GM21447 (cell line): ENCODE results near the gene UNC13D.
"Not testable (repeated sequence)": the region's sequence is repeated elsewhere in the genome, so short reads cannot be mapped to it uniquely, and the experiment has no call there.

Source experiments
- ATAC-seq: cut with Tn5 transposase; IDR thresholded peaks from one replicate; pipeline ENCODE4 v1.9.1; 2021; ENCODE audit not compliant: unreplicated experiment

The UNC13D gene

DNA sequence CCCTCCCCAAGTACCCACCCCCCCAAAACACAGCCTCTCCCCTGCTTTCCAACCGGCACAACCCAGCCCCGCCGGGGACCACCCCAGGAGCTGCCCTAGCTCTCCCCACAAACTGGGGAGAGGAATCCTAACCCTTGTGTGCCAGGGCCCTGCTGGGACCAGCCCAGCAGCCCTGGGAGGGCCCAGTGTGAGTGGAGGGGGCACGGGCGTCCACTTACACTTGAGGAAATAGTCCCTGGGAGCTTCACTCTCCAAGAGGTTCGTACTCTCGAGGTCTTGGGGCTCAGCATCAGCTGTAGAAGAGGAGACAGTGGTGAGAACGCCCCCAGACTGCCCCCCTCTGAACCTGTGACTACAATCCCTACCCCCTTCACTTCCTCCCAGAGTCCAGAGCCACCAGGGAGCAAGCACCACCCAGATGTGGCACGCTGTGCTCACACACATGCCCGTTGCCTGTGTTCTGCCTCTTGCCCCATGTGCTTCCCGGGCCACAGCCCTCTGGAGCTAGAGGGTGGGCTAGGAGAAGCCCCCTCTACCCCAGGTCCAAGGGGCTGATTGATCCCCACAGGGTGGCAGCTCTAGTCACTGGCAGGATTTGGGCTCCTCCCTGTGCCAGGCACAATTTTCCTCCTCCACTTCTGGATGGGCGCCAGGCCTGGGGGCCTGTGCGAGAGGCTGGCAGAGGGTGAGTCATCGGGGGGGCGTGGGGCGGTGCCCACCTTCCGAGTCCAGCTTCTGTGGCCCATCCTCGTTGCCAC lies 31.2 kb upstream of the UNC13D start:
- no peak for ATAC-seq

DNA sequence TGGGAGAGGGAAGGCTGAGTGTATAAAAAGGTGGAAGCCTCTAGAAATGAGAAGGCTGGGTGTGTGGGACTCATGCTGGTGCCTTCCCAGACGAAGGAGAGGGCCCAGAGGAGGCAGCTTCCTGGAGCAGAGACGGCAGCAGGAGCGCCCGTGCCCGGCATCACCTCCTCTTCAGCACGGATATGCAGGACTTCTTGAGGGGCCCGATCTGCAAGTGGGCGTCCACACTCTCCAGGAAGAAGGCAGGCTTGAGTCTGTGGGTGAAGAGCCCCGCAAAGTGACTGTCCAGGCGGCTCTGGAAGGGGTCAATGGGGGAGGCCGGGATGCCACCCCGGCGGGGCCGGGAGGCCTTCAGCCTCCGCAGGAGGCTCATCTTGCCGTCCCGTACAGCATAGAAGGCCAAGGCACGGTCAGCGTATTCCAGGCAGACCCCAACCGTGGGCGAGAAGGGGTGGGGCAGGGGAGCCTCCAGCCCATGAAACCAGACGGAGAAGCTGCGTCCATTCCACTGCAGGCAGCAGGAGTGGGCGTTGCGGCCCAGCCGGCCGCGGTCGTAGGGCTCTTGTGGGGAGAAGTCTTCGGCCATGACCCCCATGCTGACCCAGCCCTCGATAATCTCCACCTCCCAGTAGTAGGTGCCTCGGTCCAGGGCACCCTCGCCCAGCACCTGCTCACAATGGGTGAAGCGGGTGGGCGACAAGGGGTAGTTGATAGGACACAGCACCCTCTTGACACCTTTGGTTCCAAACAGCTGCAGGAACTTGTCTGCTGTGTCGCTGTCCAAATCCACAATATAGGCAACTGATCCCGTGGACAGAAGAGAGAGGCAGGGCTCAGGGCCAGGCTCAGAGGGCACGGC lies 30.3 kb upstream of the UNC13D start:
- no peak for ATAC-seq

DNA sequence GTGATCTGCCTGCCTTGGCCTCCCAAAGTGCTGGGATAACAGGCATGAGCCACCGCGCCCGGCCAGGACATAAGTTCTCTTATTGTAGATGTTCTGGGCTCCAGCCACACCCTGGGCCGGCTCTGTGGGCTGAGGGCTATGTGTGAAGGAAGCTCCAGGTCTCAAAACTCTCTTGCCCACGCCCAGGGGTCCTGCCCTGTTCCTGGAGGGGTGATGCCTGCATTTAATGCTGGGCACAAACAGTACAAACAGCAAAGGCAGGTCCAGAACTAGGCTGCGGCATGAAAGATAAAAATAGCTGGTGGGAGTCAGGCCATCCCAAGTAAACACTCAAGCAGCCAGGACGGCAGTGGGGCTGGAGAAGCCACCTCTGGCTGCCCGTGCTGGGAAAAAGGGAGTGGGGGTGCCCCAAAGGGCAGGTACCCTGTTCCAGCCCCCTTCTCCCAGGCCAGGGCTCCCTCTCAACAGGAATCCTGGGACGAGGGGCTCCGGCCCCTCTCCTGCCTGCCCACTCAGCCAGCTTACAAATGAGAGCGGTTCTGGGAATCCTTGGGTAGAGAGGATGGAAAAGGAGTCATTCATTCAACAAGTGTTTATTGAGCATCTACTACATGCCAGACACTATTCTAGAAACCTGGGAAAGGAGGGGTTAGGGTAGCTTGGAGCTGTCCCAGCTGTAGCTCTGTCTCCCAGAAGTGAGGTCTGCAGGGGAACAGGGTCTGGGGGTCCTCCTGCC lies 29.6 kb upstream of the UNC13D start:
- ATAC-seq: no peak

DNA sequence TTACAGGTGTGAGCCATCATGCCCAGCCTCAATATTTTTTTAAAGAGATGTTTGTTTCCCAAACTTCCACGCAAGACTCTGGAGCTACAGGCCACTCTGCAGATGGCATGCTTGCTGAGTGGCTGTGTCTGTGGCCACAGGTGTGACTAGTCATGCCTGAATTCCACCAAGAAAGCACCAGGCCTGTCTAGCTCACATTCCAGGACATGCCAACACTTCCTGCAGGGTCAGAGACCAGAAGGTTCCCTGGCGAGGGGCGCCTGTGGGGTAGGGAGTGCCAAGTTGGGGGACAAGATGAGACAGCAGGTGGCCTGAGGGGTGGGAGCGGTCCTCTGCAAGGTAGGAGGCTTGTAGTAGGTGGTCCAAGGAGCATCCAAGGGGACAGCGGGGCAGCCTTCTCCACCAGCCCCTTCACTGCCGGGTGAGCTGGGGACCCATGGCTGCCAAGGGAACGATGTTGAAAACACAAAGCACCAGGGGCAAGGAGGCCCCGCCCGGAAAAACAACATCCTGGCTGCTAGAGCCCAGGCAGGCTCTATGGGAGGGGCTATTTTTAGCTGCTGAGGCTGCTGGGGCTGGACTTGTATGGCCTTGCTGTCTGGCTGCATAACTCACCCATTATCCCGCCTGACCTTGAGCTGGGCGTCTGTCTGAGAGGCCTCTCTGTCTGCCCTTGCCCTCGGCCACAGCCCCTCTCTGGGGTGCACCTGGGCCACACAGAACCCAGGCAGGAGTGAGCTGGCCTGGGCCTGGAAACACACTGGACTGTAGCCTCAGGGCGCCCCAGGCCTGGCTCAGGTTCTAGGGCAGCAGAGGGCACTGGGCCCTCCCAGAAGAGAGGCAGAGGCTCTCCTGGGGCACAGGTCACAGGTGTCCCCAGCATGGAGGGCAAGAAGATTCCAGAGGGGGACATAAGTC lies 28.5 kb upstream of the UNC13D start:
- ATAC-seq: no peak

DNA sequence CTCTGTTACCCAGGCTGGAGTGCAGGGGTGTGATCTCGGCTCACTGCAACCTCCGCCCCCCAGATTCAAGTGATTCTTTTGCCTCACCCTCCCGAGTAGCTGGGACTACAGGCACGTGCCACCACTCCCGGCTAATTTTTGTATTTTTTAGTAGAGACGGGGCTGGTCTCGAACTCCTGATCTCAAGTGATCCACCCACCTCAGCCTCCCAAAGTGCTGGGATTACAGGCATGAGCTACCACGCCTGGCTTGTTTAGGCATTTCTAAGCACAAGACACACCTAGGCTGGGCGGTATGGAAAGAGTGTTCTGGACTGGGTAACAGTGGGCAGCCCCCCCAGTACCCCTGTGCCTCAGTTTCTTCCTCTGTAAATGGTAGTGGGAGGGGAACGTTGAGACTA lies 26.0 kb upstream of the UNC13D start:
- not testable (repeated sequence) for ATAC-seq

DNA sequence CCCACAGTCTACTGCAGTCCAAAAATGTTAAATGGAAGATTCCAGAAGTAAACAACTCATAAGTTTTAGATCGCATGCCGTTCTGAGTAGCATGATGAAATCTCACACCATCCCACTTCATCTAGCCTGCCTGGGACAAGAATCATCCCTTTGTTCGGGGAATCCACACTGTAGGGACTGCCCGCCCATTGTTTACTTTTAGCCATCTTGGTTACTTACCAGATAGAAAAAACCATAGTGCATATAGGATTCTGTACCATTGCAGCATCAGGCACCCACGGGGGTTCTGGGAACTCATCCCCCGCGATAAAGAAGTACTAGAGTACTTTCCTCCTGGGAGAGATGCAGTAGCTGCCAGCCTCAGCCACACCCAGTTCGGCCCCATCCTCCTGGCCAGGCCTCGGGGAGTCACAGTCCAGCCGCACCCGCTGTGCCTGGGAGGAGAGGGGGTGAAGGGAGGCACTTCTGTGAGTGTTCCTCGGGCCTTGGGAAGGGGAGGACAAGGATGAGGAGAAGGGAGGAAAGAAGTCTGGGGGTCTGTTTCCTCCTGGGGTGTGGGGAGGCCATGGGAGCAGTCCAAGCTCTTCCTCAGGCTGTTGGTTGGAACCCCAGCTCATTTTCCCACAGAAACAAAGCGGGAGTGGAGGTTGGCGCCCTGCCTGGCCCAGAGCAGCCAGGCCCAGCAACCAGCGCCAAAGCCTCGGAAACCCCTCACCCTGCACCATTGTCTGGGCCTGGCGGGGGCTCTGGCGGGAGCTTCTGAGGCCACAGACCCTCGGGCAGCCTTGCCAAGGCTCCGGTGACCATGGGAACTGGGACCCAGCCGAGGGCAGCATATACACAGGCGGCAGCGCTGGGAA lies 25.3 kb upstream of the UNC13D start:
- no peak for ATAC-seq

DNA sequence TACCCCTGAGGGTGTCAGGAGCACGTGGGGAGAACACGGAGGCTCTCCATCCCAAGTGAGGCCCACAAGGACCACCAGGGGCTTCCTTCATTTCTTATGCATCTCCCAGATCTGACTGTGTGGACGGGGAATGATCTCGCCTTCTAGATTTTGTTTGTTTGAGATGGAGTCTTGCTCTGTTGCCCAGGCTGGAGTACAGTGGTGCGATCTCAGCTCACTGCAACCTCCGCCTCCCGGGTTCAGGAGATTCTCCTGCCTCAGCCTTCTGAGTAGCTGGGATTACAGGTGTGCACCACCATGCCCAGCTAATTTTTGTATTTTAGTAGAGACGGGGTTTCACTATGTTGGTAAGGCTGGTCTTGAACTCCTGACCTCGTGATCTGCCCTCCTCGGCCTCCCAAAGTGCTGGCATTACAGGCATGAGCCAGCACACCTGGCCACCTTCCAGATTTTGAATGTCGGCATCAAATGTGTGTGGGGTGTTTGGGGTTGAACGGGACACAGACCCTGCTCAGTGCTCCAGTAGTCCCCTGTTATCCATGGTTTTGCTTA lies 24.6 kb upstream of the UNC13D start:
- not testable (repeated sequence) for ATAC-seq

DNA sequence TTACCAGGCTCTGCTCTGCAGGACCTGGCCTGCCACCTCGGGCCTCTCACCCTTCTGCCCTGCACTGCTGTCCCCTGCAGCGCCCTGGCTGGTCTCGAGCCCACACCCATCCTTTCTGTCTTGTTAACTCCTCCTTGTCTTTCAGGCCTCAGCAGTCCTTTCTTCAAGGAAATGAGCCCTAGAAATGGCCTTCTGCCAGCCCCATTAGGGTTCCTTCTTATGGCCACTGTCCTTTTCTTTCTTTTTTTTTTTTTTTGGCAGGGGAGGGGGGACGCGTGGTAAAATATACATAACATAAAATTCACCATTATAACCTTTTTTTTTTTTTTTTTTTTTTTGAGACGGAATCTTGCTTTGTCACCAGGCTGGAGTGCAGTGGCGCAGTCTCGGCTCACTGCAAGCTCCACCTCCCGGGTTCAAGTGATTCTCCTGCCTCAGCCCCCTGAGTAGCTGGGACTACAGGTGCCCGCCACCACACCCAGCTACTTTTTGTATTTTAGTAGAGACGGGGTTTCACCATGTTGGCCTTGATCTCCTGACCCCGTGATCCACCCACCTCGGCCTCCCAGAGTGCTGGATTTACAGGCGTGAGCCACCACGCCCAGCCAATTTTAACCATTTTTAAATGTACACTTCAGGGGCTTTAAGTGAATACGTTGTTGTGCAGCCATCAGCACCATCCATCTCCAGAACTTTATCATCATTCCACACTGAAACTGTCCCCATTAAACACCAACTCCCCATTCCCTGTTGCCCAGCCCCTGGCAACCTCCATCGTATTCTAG lies 21.4 kb upstream of the UNC13D start:
- not testable (repeated sequence) for ATAC-seq

DNA sequence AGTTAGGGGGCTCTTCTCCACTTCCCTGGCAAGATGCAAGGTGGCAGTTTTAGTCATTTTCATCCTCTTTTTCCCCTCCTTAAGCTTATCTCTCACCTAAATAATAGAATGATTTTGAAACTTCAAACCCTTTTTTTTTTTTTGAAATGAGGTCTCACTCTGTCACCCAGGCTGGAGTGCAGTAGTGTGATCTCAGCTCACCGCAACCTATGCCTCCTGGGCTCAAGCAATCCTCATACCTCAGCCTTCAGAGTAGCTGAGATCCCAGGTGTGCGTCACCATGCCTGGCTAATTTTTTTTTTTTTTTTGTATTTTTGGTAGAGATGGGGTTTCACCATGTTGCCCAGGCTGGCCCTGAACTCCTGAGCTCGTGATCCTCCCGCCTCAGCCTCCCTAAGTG lies 20.7 kb upstream of the UNC13D start:
- not testable (repeated sequence) for ATAC-seq

DNA sequence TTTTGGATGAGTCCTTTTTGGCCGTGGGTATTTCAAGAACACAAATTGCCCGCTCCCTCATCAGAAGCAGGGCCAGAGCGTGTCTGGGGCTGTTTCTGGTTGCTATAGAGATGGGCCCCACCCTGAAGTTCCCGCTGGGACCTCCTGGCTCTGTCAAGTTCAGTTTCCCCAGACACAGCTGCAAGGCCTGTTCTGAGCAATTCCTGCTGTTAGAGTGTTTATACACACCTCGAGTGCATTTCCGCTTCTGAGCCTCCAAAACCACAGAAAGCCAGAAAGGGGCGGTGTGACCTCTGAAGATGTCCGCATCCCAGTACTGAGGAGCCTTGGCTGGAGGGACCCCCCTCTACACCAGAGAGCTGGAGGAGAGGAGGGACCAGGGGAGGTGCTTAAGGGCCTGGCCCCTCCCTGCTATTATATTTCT lies 20.3 kb upstream of the UNC13D start:
- peak; percentile 93 for ATAC-seq

DNA sequence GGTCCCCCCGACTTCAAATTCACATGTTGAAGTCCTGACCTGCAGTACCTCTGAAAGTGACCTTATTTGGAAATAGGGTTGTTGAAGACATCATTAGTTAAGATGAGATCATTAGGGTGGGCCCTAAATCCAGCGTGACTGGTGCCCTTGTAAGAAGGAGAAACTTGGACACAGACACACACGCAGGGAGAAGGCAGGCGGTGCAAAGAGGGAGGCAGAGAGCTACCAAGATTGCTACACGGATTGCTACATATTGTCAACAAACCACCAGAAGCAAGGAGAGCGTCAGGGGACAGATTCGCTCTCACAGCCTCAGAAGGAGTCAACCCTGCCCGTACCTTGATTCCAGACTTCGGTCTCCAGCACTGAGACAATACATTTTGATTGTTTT lies 17.7 kb upstream of the UNC13D start:
- no peak for ATAC-seq

DNA sequence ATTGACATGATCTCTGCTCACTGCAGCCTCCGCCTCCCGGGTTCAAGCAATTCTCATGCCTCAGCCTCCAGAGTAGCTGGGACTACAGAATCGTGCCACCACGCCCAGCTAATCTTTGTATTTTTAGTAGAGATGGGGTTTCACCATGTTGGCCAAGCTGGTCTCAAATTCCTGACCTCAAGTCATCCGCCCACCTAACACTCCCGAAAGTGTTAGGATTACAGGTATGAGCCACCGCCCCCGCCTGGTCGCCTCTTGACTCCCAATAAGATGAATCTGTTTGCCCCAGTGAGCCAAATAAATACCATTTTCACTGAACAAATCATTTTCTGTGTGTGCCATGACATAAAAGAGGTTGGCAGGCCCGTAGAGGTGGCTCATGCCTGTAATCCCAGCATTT lies 15.2 kb upstream of the UNC13D start:
- not testable (repeated sequence) for ATAC-seq

DNA sequence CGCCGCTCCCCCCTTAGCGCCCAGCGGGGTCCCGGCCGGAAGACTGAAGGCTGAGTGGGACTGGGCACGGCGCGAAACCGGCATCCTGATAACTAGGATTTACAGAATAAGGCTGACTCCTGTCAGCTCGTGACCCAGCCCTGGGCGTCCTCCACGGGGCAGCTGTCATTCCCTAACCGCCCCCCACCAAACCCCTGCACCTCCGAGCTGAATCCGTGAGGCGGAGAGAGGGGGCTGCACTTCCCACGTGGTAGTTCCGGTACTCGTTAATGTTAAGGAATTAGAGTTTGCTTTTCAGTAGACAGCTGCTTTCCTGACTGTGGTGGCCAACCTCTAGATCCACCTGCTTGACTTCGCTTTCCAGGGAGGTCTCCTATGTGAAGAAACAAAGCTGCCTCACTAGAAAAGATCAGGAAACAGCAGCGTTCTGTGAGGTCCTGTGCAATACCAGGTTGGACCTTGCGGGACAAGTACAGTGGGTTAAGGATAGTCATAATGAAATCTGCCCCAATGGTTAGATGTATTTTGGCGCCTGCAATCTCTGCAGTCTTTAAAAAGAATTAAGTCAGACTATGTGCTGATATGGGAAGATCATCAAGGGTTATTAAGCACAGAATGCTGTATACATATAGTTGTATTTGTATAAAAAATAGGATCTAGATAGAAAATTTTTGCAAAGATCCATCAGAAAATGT lies 12.0 kb upstream of the UNC13D start:
- ATAC-seq: no peak

DNA sequence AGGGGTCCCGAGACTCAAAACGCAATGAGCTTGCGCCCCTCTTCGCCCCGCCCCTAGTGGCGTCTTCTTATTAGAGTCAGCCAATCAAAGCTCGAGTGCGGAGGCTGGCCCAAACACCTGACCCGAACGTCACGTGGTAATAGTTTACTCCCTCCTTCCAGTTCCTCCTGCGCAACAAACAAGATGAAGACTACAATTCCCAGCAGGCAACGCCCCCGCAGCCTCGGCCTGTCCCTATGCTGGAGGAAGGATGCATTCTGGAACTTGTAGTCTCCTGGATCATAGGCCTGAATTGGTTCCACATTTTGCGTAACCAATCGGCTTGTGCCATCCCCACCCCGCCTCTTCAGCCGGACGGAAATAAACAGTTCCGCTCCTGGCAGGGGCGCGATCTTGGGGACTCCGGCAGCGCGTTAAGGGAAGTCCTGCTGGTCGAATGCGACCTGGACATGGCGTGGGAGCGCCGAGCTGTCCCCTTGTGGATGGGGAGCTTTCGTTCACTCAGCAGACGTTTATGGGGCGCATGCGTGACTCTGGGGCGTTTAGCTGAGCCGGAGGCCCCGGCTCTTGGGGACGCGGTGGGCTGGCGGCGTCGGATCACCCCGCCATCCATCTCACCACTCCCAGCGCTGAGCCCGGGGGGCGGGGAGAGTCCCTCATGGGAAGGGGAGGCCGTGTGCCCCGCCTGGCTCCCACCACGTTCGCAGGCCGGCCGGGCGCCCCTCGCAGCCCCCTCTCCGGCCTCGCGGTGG lies 11.3 kb upstream of the UNC13D start, which contains the start of gene WBP2:
Gene WBP2, minus strand, starts transcription at position 26 of the 752 bp plus-strand sequence. CDS start 38 bp downstream, outside the sequence.
- ATAC-seq: peak; percentile 80

DNA sequence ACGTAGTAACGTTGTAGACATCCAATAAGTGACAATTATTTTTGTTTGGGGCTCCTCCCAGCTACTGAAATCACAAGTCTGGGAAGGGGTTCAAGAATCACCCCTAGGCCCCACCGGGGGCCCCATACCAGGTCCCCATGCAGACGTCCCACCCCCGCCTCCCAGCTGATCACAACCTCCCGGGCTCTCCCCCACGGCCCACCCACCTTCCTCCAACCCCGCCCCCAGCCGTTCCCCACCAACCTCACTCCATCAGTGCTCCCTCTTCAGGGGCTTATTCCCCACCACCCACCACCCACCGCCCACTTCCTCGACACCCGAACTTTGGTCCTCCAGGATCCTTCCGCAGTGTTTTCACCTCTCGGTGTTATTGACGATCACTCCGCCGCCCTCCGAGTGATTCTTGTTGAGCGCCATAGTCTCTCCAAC lies 10.7 kb upstream of the UNC13D start:
- ATAC-seq: no peak

DNA sequence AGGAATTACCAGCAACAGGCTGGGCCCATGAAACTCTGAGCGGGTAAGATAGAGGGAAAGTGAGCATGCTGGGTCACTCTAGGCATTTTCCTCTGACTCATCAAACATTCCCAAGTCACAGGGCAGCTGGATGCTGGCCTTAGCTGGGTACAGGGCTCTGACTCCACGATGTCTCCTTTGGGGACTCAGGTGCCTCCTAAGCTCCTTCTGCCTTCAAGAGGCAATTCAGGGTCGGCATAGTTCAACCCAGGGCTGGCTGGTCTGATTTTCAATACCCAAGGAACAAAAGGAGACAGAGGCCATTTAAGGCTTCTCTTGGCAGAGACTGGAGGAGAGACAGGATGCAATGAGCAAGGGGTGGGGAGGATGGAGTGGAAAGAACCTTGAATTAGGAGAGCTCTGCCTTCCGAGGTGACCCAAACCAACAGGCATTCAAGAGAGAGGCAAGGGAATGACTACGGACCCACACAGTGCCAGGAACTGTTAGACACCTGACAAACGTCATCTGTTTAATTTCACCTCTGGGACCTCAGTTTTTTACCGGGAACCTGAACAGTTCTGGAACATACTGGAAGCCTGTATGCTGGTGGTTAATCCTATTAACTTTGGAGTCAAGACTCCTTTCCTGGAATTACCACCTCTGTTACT lies 10.0 kb upstream of the UNC13D start:
- no peak for ATAC-seq
